Stimulated activated CD4-positive, alpha-beta T cell treated with anti-CD3 and anti-CD28 coated beads, Interleukin-12 subunit alpha, Interleukin-12 subunit beta, amount 100 ng/mL, for 4 hours (primary cell): ENCODE results near the gene THBS3.
"Not testable (repeated sequence)": the region's sequence is repeated elsewhere in the genome, so short reads cannot be mapped to it uniquely, and the experiment has no call there.

Experiments
- DNase-seq: peaks from one replicate; pipeline ENCODE4 v3.0.0-alpha.2; 2020

The THBS3 gene

DNA sequence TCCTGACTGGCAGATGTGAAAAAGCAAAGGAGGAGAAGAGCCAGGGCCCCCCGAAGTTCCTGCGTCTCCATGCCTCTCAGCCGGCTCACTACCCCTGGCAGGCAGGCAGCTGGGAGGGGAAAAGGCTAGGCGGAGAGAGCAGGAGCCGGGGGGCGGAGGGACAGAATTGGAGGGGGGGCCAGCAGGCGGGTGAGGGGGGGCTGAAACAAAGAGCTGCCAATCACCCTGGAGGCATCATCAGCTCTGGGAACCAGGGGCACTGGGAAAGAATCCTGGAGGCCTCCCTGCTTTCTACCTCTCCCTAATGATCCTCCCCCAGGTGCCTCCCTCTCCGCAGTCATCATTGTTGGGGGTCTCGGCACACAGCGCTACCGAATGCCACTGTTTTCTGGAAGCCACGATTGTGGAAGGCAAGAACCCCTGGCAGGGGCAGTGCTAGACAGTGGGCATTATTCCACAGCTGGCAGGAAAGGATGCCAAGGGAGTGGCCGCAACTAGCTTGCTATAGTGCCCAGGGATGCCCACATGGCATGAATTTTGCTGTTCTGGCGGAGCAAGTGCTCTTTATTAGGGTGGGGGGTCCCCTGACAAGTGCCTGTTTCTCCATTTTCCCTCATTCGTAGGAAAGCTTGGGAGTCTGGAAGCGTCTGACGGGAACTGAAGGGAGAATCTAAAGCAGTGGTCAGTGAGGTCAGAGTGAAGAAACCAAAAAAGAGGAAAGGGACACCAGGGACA is at the start of gene THBS3:
TSS of gene THBS3 (minus strand) at position 92 of the 735 bp plus-strand sequence. CDS start at position 71, 21 bp downstream.
- DNase-seq = no peak

DNA sequence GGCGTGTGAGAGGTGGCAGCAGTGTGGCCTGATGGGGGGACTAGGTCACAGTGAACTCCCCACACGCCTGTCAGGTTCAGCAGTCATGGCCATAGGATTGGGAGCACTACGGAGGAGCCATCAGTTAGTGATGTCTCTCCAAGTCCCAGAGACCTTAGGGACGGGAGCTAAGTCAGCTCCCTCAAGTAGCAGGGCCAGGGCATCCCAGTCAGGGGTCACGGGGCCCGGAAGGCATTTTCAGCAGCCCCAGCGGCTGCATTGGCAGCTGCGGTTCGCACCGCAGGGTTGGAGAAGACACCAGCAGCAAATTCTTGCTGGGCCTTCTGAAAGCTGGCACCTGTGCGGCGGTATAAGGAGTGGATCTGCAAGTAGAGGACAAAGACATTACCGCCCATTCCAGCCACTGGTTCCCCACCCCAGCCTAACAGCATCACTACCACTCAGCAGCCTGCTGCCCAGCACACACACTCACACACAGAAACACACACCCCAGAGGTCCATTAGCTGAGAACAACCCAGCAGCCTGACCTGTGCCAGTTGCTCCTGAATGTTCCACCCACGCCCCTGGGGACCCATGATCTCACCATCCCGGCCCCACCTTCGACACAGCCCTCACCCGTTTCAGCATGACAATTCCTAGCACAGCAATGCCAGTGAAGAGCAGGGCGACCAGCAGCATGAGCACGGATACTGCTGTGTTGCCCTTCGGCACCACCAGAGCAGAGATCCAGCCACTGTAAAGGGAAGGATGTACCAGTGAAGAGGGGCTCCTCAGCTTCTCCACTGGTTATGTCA is 48.6 kb upstream of the THBS3 start:
- DNase-seq = no peak

DNA sequence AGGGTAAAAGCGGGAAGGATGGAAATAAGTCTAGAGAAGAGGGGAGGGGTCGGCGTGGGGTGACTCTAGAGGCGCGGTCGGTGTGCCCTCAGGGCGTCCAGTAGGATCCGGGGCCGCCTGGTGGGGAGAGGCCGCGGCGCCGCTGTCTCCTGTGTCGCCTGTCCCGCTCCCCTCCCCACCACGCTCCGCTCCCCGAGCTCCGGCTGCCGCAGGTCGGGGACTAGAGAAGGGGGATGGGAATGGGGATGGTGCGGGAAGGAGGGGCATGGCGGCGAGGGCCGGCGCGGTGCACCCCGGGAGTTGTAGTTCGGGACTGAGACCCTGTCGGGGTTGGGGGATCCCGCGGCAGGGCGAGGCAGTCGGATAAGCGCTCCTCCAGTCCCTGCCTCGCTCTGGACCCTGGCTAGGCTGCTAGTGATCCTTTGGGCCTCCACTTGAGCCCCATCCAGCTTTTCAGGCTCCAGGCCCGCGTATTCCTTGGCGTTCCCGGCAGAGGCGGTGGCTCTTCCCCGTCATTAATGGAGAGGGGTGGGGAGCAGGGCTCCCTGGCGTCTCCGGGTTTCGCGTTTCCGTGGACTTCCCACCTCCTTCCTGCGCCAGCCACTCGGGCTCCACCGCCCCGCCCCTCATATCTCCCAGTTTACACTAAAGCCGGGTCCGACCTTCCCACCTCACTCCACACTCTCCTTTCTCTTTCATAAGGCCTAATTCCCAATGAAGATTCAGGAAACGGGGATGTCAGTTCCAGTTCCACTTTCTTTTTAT is 47.7 kb upstream of the THBS3 start, which contains the start of gene ENTREP3:
TSS of gene ENTREP3 (minus strand) at position 241 of the 765 bp plus-strand sequence. CDS start 606 bp downstream, outside the sequence.
- peak; percentile 76 for DNase-seq

DNA sequence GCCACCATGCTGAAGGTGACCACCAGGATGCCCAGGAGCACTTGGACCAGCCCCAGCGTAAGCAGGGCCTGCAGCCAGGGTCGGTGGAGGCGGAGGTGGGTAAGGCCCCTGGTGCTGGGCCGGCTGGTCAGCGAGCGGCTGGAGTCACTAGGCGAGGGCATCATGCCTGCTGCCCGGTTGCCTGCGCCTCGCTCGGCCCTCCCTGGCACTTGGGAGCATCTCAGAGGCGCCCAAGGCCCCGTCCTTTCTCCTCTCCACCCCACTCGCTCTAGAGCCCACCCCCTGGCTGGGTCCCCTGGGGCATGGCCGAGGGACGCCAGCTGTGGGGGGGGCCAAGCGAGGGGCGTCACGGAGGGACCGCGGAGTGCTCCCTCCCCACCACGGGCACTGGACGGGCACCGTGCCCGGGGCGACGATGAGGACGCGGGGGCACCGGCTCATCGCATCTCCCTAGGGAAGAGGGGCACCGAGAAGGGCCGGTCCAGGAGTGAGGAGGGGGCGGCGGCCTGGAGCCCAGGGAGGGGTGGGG is 47.1 kb upstream of the THBS3 start:
- DNase-seq = no peak

DNA sequence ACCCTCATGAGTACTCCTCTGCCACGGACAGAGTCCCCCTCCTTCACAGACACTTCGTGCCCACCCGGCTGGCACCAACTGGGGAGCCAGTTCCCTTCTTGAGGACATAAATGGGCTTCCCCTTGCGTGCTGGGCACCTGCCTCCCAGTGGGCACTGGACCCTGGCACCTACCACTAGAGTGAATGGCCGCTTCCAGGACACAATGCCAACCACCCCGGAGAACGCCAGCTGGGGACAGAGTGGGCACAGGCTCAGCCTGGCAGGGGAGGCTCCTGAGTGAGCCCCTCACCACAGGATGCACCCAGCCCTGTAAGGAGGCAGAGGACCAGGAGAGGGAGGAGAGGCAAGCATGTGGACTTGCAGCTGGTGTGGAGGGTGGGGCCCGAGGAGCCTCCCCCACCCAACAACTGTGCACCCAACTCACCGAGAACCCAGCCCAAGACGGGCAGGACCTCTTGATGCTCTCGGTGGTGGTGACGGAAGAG is 46.6 kb upstream of the THBS3 start:
- no peak for DNase-seq

DNA sequence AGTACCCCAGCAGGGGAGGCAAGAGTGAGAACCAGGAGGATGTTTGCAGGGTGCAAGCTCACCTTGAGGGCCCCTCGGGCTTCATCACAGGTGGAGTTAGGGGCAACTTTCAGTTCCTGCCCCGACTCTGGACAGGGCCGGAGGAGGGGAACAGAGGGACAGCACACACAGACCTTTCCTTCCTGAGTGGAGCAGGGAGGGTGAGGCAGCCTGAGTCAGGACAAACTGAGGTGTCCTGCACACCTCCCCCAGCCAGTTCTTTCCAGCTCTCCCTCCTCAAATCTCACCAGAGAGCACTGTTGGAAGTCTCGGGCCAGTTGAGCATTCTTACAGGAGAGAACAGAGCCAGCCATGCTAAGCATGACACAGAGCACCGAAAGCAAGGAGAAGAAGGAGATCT is 46.1 kb upstream of the THBS3 start:
- DNase-seq = no peak

DNA sequence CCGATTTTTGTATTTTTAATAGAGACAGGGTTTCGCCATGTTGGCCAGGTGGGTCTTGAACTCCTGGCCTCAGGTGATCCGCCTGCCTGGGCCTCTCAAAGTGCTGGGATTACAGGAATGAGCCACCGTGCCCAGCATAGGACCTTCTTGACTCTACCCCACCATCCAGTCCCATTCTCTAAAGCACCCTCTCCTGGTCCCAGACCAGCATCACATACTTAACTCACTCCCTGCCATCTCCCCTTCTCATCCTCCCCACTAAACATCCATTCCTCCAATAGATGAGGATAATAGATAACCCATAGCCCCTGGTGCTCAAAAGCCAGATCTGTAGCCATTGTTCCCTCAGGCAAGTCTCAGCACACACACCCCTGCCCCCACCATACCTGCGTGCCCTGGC is 45.5 kb upstream of the THBS3 start:
- DNase-seq = no peak

DNA sequence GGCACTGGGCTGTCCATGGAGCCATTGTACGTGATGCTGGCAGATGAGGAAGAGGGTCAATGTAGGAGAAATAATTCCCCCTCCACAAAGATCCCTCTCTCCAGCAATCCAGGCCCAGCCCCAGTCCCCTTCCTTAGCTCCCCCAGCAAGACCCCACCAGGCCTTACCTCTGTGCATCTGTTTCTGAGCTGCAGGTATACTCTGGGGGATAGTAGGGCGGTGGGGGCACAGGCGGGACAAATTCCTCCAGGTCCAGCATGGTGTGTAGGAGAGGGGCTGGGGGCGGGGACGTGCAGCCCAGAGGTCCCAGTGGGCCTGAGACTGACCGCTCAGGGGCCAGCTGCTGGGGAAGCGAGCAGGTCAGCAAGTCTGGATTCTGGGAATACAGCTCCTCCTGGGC is 43.9 kb upstream of the THBS3 start:
- no peak for DNase-seq

DNA sequence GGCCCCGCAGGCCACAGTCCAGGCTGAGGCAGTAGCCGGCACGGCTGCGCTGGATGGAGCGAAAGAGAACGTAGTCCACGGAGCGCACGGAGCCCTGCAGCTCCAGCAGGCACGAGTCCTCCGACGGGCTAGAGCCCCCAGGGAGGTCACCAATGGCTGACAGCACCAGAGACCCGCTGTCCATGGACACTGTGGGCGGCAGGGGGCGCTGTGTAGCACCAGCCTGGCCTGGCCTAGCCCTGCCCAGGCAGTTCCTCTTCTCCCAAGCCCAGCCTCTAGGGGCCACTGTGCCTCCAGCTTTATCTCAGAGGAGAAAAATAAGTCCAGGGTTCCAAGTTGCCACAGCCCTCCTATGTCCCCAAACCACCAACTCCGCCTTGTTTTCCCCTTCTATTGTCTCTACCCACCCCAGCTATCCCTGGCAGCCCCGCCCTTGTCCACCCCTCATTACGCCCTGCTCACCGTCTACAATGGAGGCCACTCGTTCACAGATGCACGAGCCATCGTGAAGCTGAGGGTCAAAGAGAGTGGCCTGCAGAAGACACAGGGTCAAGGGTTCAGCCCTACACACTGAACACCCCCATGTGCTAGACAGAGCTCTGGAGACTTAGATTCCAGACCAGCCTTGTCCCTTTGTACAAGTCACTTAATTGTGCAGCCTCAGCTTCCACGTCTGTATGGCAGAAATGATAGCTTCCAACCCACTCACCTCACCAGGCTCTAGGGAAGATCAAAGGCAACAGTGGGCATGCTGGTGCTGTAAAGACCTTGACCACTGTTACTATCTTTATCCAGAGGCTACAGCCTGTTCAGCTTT is 43.1 kb upstream of the THBS3 start:
- peak; percentile 98 for DNase-seq

DNA sequence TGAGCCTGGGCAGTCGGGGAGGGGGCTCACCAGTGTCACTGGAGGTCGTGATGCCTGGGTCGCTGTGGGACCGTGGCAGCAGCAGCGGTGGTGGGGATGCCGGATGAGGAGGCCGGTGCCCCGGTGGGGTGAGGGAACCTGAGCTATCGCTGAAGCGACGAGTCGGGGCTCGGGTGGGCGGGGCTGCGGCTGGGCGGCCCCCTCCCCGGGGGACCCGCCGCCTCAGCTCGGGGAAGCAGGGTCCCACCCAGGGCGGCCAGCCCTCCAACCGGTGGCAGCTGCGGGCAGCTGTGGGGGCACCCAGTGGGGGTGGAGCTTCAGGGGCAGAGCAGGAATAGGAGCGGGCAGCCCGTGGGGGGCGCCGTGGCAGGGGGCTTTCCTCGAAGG is 42.5 kb upstream of the THBS3 start:
- no peak for DNase-seq

DNA sequence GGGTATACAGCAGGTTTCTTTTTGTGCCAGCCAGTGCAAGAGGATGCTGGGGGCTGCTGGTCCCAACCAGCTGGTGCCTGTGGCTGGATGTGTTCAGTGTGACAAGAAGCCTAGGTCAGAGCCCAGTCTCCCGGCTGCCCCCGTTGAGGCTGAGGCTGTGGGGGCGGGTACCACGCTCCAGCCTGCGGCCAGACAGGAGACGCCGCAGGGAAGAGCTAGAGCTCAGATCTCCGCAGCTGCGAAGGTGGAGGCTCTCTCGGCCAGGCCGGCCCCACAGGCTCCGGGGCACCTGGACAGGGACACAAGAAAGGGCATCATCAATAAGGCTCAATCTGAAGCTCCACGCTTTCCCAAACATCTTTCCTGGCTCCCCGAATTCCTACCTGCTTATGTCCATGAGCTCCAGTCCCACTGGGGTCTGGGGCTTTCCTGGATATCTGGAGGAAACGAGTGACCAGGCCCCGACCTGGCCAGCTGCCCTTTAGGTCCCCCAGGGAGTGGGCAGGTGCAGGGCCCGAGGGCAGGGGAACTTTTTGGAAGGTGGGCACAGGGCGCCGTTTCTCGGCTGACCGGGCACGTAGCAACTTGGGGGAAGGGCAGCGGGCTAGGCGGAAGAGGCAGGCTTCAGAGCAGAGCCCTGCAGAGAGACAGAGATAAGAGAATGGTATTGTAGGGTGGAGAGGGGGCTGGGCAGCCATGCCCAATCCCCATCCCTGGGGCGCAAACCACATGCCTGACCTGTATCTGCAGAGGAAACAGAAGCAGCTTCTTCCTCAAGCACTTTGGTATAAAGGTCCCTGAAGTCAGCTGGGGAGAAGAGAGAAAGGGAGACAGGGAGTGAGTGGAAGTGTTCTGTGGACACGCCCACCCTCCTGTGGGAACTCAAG is 40.2 kb upstream of the THBS3 start:
- DNase-seq = no peak

DNA sequence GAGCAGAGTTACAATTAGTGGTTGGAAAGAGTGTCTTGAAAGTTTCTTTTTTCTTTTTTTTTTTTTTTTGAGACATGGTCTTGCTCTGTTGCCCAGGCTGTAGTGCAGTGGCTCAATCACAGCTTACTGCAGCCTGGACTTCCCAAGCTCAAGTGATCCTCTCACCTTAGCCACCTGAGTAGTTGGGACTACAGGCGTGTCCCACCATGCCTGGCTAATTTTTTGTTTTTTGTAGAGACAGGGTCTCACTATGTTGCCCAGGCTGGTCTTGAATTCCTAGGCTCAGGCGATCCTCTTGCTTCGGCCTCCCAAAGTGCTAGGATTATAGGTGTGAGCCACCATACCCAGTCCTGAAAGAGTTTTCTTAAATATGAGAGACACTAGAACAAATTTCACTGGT is 39.1 kb upstream of the THBS3 start:
- DNase-seq = not testable (repeated sequence)

DNA sequence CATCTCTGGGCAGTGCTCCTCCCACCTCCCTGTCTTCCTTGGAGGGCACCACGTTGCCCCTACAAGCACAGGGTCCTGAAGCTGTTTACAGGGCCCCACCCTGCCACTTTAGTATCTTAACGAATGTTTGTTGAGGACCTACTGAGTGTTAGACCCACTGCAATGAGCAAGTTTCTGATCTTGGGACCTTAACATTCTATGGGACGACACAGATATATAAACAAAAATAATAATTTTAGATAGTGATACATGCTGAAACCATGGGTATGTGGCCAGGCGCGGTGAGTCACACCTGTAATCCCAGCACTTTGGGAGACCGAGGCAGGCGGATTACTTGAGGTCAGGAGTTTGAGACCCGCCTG is 37.4 kb upstream of the THBS3 start:
- no peak for DNase-seq

DNA sequence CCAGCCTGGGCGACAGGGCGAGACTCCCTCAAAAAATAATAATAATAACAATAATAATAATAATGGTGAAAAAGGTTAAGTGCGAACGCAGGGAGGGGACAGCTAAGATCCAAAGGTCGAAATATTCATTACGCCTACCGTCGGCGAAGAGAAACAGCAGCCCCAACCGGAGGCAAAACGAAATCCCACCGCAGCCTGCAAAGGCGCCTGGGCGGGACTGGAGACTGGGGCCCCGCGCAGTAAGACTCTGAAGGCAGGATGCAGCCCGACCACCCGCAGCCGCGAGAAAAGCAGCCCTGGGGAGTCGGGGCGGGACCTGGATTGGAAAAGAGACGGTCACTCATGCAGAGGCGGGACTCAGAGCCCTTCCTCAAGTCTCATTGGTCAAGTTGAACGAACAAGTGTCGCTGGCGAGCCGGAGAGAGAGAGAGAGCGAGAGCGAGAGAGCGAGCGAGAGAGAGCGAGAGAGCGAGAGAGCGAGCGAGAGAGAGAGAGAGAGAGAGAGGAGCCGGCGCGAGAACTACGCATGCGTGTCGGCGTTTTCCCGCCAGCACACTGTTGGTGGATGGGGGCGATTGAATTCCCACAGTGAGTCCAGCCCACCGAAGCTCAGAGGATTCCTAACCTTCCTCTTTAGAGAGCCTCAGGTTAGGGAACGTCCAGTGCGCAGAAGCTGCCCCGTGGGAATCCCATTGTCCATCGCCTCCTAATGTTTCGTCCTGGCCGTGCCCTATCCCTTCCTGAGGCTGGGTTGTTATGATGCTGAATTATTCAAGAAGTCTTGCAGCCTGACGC is 36.9 kb upstream of the THBS3 start:
- DNase-seq = peak; percentile 82

DNA sequence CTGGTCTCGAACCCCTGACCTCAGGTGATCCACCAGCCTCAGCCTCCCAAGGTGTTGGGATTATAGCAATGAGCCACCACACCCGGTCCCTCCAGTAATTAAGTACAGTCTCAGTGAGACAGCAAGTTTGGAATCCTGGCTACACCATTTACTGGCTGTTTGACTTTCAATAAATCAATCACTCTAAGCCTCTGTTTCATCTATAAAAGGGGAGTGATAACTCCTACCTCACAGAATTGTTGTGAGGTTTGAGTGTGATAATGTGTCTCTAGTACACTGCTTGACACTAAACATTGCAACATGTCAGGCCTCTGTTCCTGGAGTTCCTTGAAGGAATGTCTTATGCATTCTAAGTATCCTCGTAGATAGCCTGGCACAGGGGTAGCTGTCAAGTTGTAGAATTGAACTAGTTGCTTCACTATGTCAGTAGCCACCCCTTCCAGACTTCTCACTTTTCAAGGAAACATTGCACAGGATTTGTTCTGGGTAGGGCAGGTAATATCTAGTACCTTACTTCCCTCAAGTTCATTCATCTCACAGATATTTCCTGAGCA is 35.2 kb upstream of the THBS3 start:
- no peak for DNase-seq

DNA sequence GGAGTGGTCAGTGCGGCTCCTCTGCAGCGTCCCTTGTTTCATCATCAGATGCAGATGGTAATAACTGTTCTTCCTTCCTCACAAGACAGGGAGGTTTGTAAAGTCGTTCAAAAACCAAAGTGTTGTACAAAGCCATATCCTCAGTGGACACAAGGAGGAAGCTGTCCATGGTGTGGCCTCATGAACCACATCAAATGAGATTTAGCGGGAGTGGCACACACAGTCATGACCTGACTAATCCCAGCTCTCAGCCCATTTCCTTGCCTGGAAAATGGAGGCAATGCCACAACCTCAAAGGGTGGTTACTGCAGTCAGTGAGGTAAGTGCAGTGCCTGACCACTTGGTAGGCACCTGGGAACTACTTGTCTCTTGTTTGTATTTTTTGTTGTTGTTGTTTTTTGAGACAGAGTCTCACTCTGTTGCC is 34.2 kb upstream of the THBS3 start:
- no peak for DNase-seq

DNA sequence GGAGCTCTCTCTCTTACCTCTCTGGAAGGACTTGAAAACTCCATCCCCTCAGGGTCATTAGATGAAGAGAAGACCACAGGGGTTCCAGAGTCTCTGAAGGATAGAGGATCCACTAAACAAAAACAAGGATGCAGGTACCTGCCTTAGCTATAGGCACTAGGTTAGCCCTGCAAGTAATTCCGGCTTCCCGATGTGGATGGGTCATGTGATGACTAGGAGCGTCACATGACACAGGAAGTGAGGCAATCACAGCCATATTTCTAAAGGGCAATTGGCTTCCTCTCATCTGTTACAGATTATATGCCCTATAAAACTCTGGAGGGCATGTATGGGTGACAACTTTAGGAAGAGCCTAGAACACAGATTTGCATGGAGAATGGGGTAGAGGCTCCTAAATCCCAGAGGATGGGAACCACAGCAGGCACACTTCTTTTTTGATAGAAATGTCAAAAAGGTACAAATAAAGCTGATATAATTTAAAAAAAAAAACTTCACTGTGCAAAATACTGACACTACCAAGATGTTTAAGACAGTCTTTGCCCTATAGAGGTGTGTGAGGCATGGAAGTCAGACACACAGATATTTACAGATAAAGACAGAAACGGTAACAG is 33.5 kb upstream of the THBS3 start:
- no peak for DNase-seq

DNA sequence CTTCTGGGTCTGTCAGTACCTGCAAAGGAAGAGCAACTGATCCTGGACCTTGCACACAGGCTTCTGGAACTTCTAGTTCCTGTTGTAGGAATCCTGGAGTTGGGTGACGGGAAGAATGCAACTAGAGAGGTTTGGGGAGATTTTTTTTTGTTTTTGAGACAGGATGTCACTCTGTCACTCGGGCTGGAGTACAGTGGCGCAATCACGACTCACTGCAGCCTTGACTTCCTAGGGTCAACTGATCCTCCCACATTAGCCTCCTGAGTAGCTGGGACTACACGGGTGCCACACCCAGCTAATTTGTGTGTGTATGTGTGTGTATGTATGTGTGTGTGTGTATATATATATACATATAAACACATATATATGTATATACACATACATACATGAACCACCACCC is 28.8 kb upstream of the THBS3 start:
- no peak for DNase-seq

DNA sequence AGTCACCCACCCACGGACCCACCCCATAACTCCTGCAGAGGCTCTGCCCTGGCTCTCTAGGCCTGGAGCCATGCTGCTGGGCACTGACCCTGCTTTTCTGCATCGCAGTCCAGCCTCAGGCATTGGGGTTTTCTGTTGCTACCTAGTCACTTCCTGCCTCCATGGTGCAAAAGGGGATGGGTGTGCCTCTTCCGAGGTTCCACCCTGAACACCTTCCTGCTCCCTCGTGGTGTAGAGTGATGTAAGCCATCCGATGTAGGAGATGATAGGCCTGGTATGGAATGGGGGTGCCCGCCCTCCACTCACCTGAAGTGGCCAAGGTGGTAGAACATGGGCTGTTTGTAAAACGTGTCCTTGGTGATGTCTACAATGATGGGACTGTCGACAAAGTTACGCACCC is 27.7 kb upstream of the THBS3 start:
- not testable (repeated sequence) for DNase-seq
